C4-2B (cell line): ENCODE measurements around the gene PLK5.

Experiments used
- ZFX ChIP-seq: fragments of 450-650 bp; IDR thresholded peaks from 2 replicates; pipeline ENCODE4 v1.6.1; 2017
- TF ChIP-seq, protein P1 (sequence below): fragments of 450-650 bp; conservative IDR thresholded peaks from 2 replicates; pipeline ENCODE4 v1.5.1; 2017; ENCODE audit warnings: mild to moderate bottlenecking

DNA sequence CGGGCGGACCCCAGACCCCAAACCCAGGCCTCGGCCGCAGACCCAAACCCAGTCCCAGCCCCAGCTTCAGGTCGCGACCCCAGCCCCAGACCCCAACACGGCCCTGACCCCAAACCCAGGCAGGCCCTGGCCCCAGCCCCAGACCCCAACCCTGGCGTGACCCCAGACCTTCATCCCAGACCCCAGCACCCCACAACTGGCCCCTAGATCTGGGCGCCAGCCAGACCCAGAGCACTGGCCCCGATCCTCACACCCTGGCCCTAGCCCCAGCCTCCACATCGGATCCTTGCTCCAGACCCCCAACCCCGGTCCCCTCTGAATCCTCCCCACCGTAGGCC is 61.3 kb downstream of the PLK5 start:
- TF ChIP-seq, protein P1, sequence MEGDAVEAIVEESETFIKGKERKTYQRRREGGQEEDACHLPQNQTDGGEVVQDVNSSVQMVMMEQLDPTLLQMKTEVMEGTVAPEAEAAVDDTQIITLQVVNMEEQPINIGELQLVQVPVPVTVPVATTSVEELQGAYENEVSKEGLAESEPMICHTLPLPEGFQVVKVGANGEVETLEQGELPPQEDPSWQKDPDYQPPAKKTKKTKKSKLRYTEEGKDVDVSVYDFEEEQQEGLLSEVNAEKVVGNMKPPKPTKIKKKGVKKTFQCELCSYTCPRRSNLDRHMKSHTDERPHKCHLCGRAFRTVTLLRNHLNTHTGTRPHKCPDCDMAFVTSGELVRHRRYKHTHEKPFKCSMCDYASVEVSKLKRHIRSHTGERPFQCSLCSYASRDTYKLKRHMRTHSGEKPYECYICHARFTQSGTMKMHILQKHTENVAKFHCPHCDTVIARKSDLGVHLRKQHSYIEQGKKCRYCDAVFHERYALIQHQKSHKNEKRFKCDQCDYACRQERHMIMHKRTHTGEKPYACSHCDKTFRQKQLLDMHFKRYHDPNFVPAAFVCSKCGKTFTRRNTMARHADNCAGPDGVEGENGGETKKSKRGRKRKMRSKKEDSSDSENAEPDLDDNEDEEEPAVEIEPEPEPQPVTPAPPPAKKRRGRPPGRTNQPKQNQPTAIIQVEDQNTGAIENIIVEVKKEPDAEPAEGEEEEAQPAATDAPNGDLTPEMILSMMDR = no peak
- no peak for TF ChIP-seq ZFX
